Transverse colon (tissue), 4 donors: ENCODE measurements around the gene RAB10.

Source experiments
- EP300 ChIP-seq: sonication (generic); formaldehyde crosslinking; IDR thresholded peaks from one replicate; pipeline ENCODE4 v1.6.1; 2017; ENCODE audit warnings: antibody characterized with exemption, low read depth
- POLR2A ChIP-seq: fragments of 450-650 bp; IDR thresholded peaks from one replicate; pipeline ENCODE4 v1.6.1; 2016; ENCODE audit warnings: antibody characterized with exemption, mild to moderate bottlenecking, moderate library complexity
- POLR2AphosphoS5 ChIP-seq, 3 donors: sonication (generic); formaldehyde crosslinking; IDR thresholded peaks; one replicate each; pipeline ENCODE4 v1.6.1; 2016; ENCODE audit warnings: antibody characterized with exemption in 3 of 3
- TF ChIP-seq, protein P1 (sequence below), 5 experiments: fragments of 200-600 bp in 3 of 5; fragments of 450-650 bp in 2 of 5; sonication (generic) in 3 of 5; IDR thresholded peaks; 1 replicate in 2 of 5; 2 replicates in 3 of 5; pipeline ENCODE4 v1.5.1; 2016 to 2017; ENCODE audit warnings: antibody characterized with exemption in 5 of 5, inconsistent platforms in 3 of 5, mild to moderate bottlenecking in 2 of 5, moderate library complexity in 1 of 5

- TF ChIP-seq, protein P1, sequence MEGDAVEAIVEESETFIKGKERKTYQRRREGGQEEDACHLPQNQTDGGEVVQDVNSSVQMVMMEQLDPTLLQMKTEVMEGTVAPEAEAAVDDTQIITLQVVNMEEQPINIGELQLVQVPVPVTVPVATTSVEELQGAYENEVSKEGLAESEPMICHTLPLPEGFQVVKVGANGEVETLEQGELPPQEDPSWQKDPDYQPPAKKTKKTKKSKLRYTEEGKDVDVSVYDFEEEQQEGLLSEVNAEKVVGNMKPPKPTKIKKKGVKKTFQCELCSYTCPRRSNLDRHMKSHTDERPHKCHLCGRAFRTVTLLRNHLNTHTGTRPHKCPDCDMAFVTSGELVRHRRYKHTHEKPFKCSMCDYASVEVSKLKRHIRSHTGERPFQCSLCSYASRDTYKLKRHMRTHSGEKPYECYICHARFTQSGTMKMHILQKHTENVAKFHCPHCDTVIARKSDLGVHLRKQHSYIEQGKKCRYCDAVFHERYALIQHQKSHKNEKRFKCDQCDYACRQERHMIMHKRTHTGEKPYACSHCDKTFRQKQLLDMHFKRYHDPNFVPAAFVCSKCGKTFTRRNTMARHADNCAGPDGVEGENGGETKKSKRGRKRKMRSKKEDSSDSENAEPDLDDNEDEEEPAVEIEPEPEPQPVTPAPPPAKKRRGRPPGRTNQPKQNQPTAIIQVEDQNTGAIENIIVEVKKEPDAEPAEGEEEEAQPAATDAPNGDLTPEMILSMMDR (IDR thresholded peaks at IDR 0.05), result no peak
- TF ChIP-seq POLR2A (no peak), EP300 (no peak), POLR2AphosphoS5 (IDR thresholded peaks at IDR 0.05) (no peak)
Observed at GRCh38 chr2:26076001-26076587, 42.2 kb downstream of the RAB10 start.
